ENCODE measurements around the gene RNF25. TPM values are rescaled to one million over a fixed set of nuclear protein-coding genes. Genes with fewer than 3 reads are reported as not detected.

Gene RNF25
- total RNA-seq, 2 experiments from 2014 or later: 21.9 to 30.9 TPM

GRCh38 chr2:218659988-218660358 is 11.8 kb downstream of the RNF25 start:
- H3K9me3 Mint-ChIP-seq: no peaks in the 10 kb centered on the region
- no peak for DNase-seq
- POLR2A ChIA-PET: interaction anchor here (0.6 to 5.1 kb wide), 12 partner anchors 8 to 628 kb away, joined by 3 to 53 read pairs (median 4); partner anchors contain the start of genes RNF25, STK36 and TTLL4
- peak overlapping the region; percentile 98 for H3K4me3 Mint-ChIP-seq
- H3K36me3 Mint-ChIP-seq: peaks cover 10% of the 10 kb centered on the region
- no peak for ATAC-seq (ENCODE audit: low read depth)
- H3K27ac Mint-ChIP-seq: peak overlapping the region; percentile 96
- H3K27me3 Mint-ChIP-seq: no peaks in the 10 kb centered on the region
- H3K4me1 Mint-ChIP-seq: peaks cover 28% of the 10 kb centered on the region

- Mint-ChIP-seq H3K9me3 (no peaks in the 10 kb centered on the region), H3K27me3 (no peaks in the 10 kb centered on the region), H3K27ac (peak within 1 kb of the TSS; percentile 96), H3K4me1 (peaks cover 28% of the 10 kb centered on the region), H3K4me3 (peak within 1 kb of the TSS; percentile 98), H3K36me3 (peaks cover 9% of the 10 kb centered on the region)
- POLR2A ChIA-PET: interaction anchor here (0.6 to 5.1 kb wide), 15 partner anchors 9 to 627 kb away, joined by 3 to 53 read pairs (median 3); partner anchors contain the start of genes RNF25, STK36 and TTLL4
- ATAC-seq (ENCODE audit: low read depth) (peak; percentile 94), DNase-seq (peak; percentile 91)
Measured at GRCh38 chr2:218659258-218659987, 12.4 kb downstream of the RNF25 start, which contains the start of the genes BCS1L and ZNF142. TSS of gene BCS1L (plus strand) at chr2:218659683. CDS start at chr2:218660988, 1,305 bp downstream. TSS of gene ZNF142 (minus strand) at chr2:218659623. CDS start at chr2:218656429, 3,194 bp downstream.

- Mint-ChIP-seq H3K9me3 (no peaks in the 10 kb centered on the region), H3K27me3 (no peaks in the 10 kb centered on the region), H3K4me3 (peak overlapping the region; percentile 98), H3K36me3 (peaks cover 6% of the 10 kb centered on the region), H3K27ac (peak overlapping the region; percentile 96), H3K4me1 (peaks cover 28% of the 10 kb centered on the region)
- DNase-seq: peak; percentile 63
- peak; percentile 36 for ATAC-seq (ENCODE audit: low read depth)
- POLR2A ChIA-PET: interaction anchor here (0.7 to 5.1 kb wide), 10 partner anchors 8 to 443 kb away, joined by 3 to 53 read pairs (median 4); partner anchors contain the start of genes RNF25, STK36 and TTLL4
Measured at GRCh38 chr2:218658671-218659257, 13.0 kb downstream of the RNF25 start.

GRCh38 chr2:218655751-218656150 is 16.1 kb downstream of the RNF25 start:
- H3K4me3 Mint-ChIP-seq: no peak overlapping the region
- ATAC-seq (ENCODE audit: low read depth) (no peak), DNase-seq (no peak)
- no peaks in the 10 kb centered on the region for H3K27me3 Mint-ChIP-seq
- no peaks in the 10 kb centered on the region for H3K9me3 Mint-ChIP-seq
- POLR2A ChIA-PET: no interaction called here
- H3K27ac Mint-ChIP-seq: no peak overlapping the region
- H3K4me1 Mint-ChIP-seq: peaks cover 28% of the 10 kb centered on the region
- H3K36me3 Mint-ChIP-seq: peaks cover 7% of the 10 kb centered on the region

GRCh38 chr2:218648787-218649100 is 23.1 kb downstream of the RNF25 start:
- peaks cover 7% of the 10 kb centered on the region for H3K4me1 Mint-ChIP-seq
- POLR2A ChIA-PET: interaction anchor here (0.7 kb wide), 1 partner anchor 200 kb away, joined by 3 read pairs; no protein-coding TSS in a partner anchor
- ATAC-seq (ENCODE audit: low read depth): peak; percentile 9

GRCh38 chr2:218648088-218648786 is 23.6 kb downstream of the RNF25 start:
- peaks cover 8% of the 10 kb centered on the region for H3K36me3 Mint-ChIP-seq
- H3K9me3 Mint-ChIP-seq: no peaks in the 10 kb centered on the region
- H3K4me1 Mint-ChIP-seq: peaks cover 7% of the 10 kb centered on the region
- H3K27me3 Mint-ChIP-seq: no peaks in the 10 kb centered on the region
- H3K27ac Mint-ChIP-seq: no peak overlapping the region
- DNase-seq: peak; percentile 57
- POLR2A ChIA-PET: interaction anchor here (0.7 kb wide), 1 partner anchor 201 kb away, joined by 3 read pairs; no protein-coding TSS in a partner anchor
- H3K4me3 Mint-ChIP-seq: no peak overlapping the region
- ATAC-seq (ENCODE audit: low read depth): peak; percentile 84

More at GRCh38 chr2:218648787-218649100, 23.1 kb downstream of the RNF25 start:
- no peak overlapping the region for H3K4me3 Mint-ChIP-seq
- peaks cover 8% of the 10 kb centered on the region for H3K36me3 Mint-ChIP-seq
- no peak overlapping the region for H3K27ac Mint-ChIP-seq
- H3K9me3 Mint-ChIP-seq: no peaks in the 10 kb centered on the region
- no peaks in the 10 kb centered on the region for H3K27me3 Mint-ChIP-seq
- no peak for DNase-seq

- no peaks in the 10 kb centered on the region for H3K9me3 Mint-ChIP-seq
- no peak overlapping the region for H3K4me3 Mint-ChIP-seq
- no peak for ATAC-seq (ENCODE audit: low read depth)
- H3K36me3 Mint-ChIP-seq: peaks cover 12% of the 10 kb centered on the region
- POLR2A ChIA-PET: no interaction called here
- H3K27ac Mint-ChIP-seq: no peak overlapping the region
- H3K4me1 Mint-ChIP-seq: peaks cover 7% of the 10 kb centered on the region
- no peaks in the 10 kb centered on the region for H3K27me3 Mint-ChIP-seq
- no peak for DNase-seq
Measured at GRCh38 chr2:218645126-218645525, 26.7 kb downstream of the RNF25 start.

- DNase-seq: no peak
- Mint-ChIP-seq H3K4me1 (peaks cover 7% of the 10 kb centered on the region), H3K9me3 (no peaks in the 10 kb centered on the region), H3K27me3 (no peaks in the 10 kb centered on the region), H3K4me3 (no peak overlapping the region), H3K27ac (no peak overlapping the region), H3K36me3 (peaks cover 12% of the 10 kb centered on the region)
- POLR2A ChIA-PET: no interaction called here
- no peak for ATAC-seq (ENCODE audit: low read depth)
Measured at GRCh38 chr2:218644721-218645120, 27.1 kb downstream of the RNF25 start.

- no peak for DNase-seq
- peaks cover 9% of the 10 kb centered on the region for H3K36me3 Mint-ChIP-seq
- H3K9me3 Mint-ChIP-seq: no peaks in the 10 kb centered on the region
- no peak for ATAC-seq (ENCODE audit: low read depth)
- H3K4me1 Mint-ChIP-seq: peaks cover 7% of the 10 kb centered on the region
- POLR2A ChIA-PET: no interaction called here
- no peak overlapping the region for H3K27ac Mint-ChIP-seq
- no peak overlapping the region for H3K4me3 Mint-ChIP-seq
- no peaks in the 10 kb centered on the region for H3K27me3 Mint-ChIP-seq
Measured at GRCh38 chr2:218643751-218644310, 28.0 kb downstream of the RNF25 start.

GRCh38 chr2:218642786-218643185 is 29.0 kb downstream of the RNF25 start:
- DNase-seq (no peak), ATAC-seq (ENCODE audit: low read depth) (no peak)
- H3K27ac Mint-ChIP-seq: no peak overlapping the region
- no peaks in the 10 kb centered on the region for H3K9me3 Mint-ChIP-seq
- POLR2A ChIA-PET: no interaction called here
- peaks cover 13% of the 10 kb centered on the region for H3K36me3 Mint-ChIP-seq
- H3K27me3 Mint-ChIP-seq: no peaks in the 10 kb centered on the region
- peaks cover 2% of the 10 kb centered on the region for H3K4me1 Mint-ChIP-seq
- H3K4me3 Mint-ChIP-seq: no peak overlapping the region

GRCh38 chr2:218642121-218642656 is 29.6 kb downstream of the RNF25 start:
- Mint-ChIP-seq H3K4me1 (no peaks in the 10 kb centered on the region), H3K27ac (no peak overlapping the region), H3K9me3 (no peaks in the 10 kb centered on the region), H3K27me3 (no peaks in the 10 kb centered on the region), H3K4me3 (no peak overlapping the region), H3K36me3 (peaks cover 17% of the 10 kb centered on the region)
- POLR2A ChIA-PET: interaction anchor here (0.6 kb wide), 1 partner anchor 44 kb away, joined by 3 read pairs; no protein-coding TSS in a partner anchor
- DNase-seq (no peak), ATAC-seq (ENCODE audit: low read depth) (no peak)

GRCh38 chr2:218638372-218638771 is 33.4 kb downstream of the RNF25 start:
- peaks cover 27% of the 10 kb centered on the region for H3K36me3 Mint-ChIP-seq
- POLR2A ChIA-PET: no interaction called here
- ATAC-seq (ENCODE audit: low read depth) (no peak), DNase-seq (no peak)
- H3K9me3 Mint-ChIP-seq: no peaks in the 10 kb centered on the region
- no peak overlapping the region for H3K4me3 Mint-ChIP-seq
- H3K4me1 Mint-ChIP-seq: no peaks in the 10 kb centered on the region
- no peak overlapping the region for H3K27ac Mint-ChIP-seq
- H3K27me3 Mint-ChIP-seq: no peaks in the 10 kb centered on the region

- Mint-ChIP-seq H3K27ac (no peak overlapping the region), H3K36me3 (peaks cover 22% of the 10 kb centered on the region), H3K4me3 (no peak overlapping the region), H3K27me3 (no peaks in the 10 kb centered on the region), H3K4me1 (no peaks in the 10 kb centered on the region), H3K9me3 (no peaks in the 10 kb centered on the region)
- ATAC-seq (ENCODE audit: low read depth) (no peak), DNase-seq (no peak)
- POLR2A ChIA-PET: no interaction called here
Measured at GRCh38 chr2:218635719-218636118, 36.1 kb downstream of the RNF25 start.

All from activated naive CD8-positive, alpha-beta T cell treated with anti-CD3 and anti-CD28 coated beads, Interleukin-2, amount 10 ng/mL, durations not matched to agents 7 days and 5 days (primary cell).